ENCODE measurements around the gene PDE4D. TPM values are rescaled to one million over a fixed set of nuclear protein-coding genes. Genes with fewer than 3 reads are reported as not detected.

PDE4D gene
- total and polyA plus RNA-seq, 2 experiments from 2014 or later, result 21.9 to 54.2 TPM

GRCh38 chr5:59729357-59729756 is 164.2 kb downstream of the PDE4D start:
- Histone ChIP-seq H3K27me3 (no peaks in the 10 kb centered on the region), H3K4me3 (no peak overlapping the region), H3K36me3 (no peaks in the 10 kb centered on the region), H3K4me1 (ENCODE audit: low read depth) (peaks cover 3% of the 10 kb centered on the region), H3K27ac (no peak overlapping the region), H3K9me3 (ENCODE audit: low read depth) (no peaks in the 10 kb centered on the region)
- DNase-seq (ENCODE audit: low read depth in 1 of 2, low spot score in 1 of 2), result no peak
- no peak for TF ChIP-seq CTCF (IDR thresholded peaks at IDR 0.05; ENCODE audit: low read depth, low read length)

GRCh38 chr5:59728356-59728755 is 165.2 kb downstream of the PDE4D start:
- peaks cover 3% of the 10 kb centered on the region for H3K4me1 ChIP-seq (ENCODE audit: low read depth)
- no peak overlapping the region for H3K27ac ChIP-seq
- no peaks in the 10 kb centered on the region for H3K27me3 ChIP-seq
- no peaks in the 10 kb centered on the region for H3K36me3 ChIP-seq
- DNase-seq (ENCODE audit: low read depth in 1 of 2, low spot score in 1 of 2), result no peak
- H3K4me3 ChIP-seq, result no peak overlapping the region
- H3K9me3 ChIP-seq (ENCODE audit: low read depth), result no peaks in the 10 kb centered on the region
- TF ChIP-seq CTCF (IDR thresholded peaks at IDR 0.05; ENCODE audit: low read depth, low read length), result no peak

GRCh38 chr5:59727186-59727585 is 166.3 kb downstream of the PDE4D start:
- Histone ChIP-seq H3K27me3 (no peaks in the 10 kb centered on the region), H3K4me1 (ENCODE audit: low read depth) (peaks cover 3% of the 10 kb centered on the region), H3K27ac (no peak overlapping the region), H3K9me3 (ENCODE audit: low read depth) (no peaks in the 10 kb centered on the region), H3K4me3 (no peak overlapping the region), H3K36me3 (no peaks in the 10 kb centered on the region)
- no peak for DNase-seq (ENCODE audit: low read depth in 1 of 2, low spot score in 1 of 2)
- no peak for TF ChIP-seq CTCF (IDR thresholded peaks at IDR 0.05; ENCODE audit: low read depth, low read length)

GRCh38 chr5:59725392-59725767 is 168.1 kb downstream of the PDE4D start:
- Histone ChIP-seq H3K9me3 (ENCODE audit: low read depth) (no peaks in the 10 kb centered on the region), H3K27me3 (no peaks in the 10 kb centered on the region), H3K36me3 (no peaks in the 10 kb centered on the region), H3K4me1 (ENCODE audit: low read depth) (peaks cover 3% of the 10 kb centered on the region), H3K27ac (no peak overlapping the region), H3K4me3 (no peak overlapping the region)
- TF ChIP-seq CTCF (IDR thresholded peaks at IDR 0.05; ENCODE audit: low read depth, low read length), result no peak
- no peak for DNase-seq (ENCODE audit: low read depth in 1 of 2, low spot score in 1 of 2)

- H3K27ac ChIP-seq, result no peak overlapping the region
- no peaks in the 10 kb centered on the region for H3K9me3 ChIP-seq (ENCODE audit: low read depth)
- peak; percentile 76 for TF ChIP-seq CTCF (IDR thresholded peaks at IDR 0.05; ENCODE audit: low read depth, low read length)
- H3K4me1 ChIP-seq (ENCODE audit: low read depth), result peaks cover 1% of the 10 kb centered on the region
- DNase-seq (ENCODE audit: low read depth in 1 of 2, low spot score in 1 of 2), result peak; percentile 60 to 80
- H3K4me3 ChIP-seq, result no peak overlapping the region
- no peaks in the 10 kb centered on the region for H3K36me3 ChIP-seq
- no peaks in the 10 kb centered on the region for H3K27me3 ChIP-seq
Measured at GRCh38 chr5:59724482-59725391, 168.8 kb downstream of the PDE4D start.

All from cardiac muscle cell (in vitro differentiated cells and primary cell).